AG20443 (cell line): Measurements from ENCODE around the gene TES.
A peak's percentile ranks its signal among the peaks of the same experiment; 100 is the strongest.

Experiments
- DNase-seq: peaks from one replicate; pipeline ENCODE4 v3.0.0; 2012; ENCODE audit warnings: low spot score, mixed read lengths

TES gene

GRCh38 chr7:116219834-116220233, 9.5 kb downstream of the TES start:
- DNase-seq: no peak

- no peak for DNase-seq
Measured at GRCh38 chr7:116222501-116222900, 12.2 kb downstream of the TES start.

GRCh38 chr7:116223588-116223987, 13.2 kb downstream of the TES start:
- DNase-seq: no peak

- DNase-seq: no peak
Measured at GRCh38 chr7:116224492-116225098, 14.3 kb downstream of the TES start.

DNA sequence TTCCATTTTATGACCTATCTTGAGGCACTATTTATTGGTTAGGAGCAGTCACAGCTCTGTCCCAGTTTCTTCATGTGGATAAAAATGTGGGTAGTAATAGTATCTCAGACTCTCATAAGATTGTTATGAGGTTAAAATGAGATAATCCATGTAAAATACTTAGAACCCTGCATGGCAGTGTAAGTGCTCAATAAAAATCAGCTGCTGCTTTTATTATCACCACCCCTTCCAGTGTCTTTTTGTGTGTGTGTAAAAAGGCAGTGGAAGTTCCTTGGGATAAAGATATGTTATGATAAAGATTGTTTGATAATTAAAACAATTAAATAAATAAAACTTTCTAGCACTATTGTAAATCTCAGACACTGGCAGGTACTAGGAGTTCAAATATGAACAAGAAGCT, 15.5 kb downstream of the TES start:
- no peak for DNase-seq

GRCh38 chr7:116226664-116227063, 16.3 kb downstream of the TES start:
- no peak for DNase-seq

GRCh38 chr7:116227678-116228239, 17.4 kb downstream of the TES start:
- DNase-seq: peak; percentile 57

DNA sequence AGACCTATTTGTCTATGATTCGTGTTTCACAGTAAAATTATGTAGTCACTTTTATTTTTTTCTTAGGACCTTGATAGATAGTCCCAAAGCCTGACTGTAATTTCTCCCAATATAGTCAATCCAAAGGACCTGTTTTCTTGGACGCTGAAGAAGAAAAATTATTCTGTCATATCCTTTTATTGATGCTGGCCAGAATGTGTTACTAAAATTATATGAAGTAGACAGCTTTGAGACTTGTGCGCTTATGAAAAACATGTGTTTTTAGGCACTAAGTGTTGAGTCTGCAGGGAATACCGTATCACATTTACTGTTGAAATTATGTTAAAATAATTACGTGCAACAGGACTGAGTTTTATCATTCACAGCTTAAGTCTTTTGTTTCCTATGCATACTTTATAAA, 17.9 kb downstream of the TES start:
- DNase-seq: no peak

GRCh38 chr7:116229366-116229765, 19.0 kb downstream of the TES start:
- DNase-seq: no peak

DNA sequence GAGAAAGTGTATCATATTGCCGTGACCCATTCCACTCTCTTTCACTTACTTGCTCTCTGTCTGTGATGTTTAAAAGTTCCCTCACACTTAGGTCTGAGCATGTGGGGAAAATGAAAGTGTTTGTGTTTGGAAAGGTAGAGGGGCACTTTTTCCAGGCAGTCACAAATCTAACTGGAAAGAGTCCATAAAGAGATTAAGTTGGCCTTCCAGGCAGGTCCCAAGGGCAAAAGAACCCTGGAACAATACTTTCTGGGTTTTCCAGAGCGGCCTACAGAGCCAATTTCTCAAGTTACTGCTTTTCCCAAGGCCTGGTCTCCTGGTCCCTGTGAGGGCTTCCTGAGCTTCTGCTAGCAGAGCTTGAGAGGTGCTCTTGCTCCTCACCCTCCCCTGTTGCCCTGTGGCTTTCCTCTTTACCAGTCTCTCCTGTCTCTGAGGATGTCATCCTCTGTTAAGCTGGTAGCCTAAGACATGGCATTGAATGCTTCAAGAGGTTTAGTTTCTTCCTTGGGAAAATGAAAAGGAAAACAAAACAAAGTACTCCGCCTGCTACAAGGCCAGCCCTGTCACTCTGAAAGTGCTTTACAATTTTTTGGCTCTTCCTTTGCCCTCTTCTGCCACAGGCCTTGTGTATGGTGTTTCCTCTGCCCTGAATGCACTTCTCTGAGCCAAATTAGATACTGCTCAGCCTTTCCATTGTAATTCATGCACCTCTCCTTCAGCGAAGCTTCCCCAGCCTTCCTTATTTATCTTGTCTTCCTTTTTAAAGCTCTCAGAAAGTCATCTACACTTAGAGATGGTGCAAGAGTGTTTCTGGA, 20.1 kb downstream of the TES start:
- DNase-seq: no peak

DNA sequence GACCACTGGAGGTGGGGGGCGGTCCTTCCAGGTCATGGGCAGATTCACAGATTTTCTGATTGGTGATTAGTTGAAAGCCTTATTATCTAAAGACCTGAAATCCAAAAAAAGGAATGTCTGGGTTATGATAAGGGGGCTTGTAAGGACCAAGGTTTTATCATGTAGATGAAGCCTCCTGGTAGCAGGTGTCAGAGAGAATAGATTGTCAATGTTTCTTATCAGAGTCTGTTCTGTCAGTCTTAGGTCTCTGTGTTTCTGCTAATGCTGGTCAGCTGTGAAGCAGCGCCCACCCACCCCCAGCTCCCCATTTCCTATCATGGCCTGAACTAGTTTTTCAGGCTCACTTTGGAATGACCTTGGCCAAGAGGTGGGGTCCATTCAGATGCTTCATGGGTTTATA, 21.2 kb downstream of the TES start:
- no peak for DNase-seq

GRCh38 chr7:116231949-116232348, 21.6 kb downstream of the TES start:
- no peak for DNase-seq

DNA sequence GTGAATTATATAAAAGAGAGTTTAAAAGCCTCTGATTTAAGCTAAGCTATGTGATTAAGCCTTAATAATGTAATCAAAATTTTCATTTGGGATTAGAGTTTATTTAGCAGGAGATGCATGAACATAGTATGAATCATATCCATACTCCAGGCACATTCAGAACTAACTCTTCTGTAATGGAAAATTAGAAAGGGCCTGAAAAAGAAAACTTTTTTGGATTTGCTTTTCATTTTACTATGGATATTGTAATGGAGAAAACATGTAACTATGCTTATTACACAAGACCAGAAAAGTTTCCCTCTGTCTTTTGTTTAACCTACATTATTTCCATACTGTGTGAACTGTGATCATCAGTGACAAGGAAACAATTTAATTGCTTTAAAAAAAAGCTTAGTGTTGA, 22.0 kb downstream of the TES start:
- DNase-seq: no peak

- DNase-seq: no peak
Measured at GRCh38 chr7:116232920-116233319, 22.6 kb downstream of the TES start.

DNA sequence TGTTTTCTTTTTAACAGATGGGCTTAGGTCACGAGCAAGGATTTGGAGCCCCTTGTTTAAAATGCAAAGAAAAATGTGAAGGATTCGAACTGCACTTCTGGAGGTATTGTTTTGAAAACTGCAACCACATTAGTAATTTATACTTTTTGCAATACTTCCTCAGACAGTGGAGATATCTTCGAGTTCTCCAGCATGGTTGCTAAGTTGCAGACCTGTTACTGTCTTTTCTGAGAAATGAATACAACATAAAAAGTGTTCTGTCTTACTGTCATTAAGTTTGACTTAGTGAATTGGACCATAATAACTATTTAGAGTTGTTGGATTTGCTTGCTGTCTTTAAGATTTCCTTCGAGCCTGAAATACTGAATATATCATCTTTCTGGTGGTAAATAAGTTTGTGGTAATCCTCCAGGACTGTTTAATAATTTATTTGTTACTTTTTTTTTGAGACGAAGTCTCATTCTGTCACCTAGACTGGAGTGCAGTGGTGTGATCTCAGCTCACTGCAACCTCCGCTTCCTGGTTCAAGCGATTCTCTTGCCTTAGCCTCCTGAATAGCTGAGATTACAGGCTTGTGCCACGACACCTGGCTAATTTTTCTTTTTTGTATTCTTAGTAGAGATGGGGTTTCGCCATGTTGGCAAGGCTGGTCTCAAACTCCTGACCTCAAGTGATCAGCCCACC, 24.3 kb downstream of the TES start:
- DNase-seq: no peak

DNA sequence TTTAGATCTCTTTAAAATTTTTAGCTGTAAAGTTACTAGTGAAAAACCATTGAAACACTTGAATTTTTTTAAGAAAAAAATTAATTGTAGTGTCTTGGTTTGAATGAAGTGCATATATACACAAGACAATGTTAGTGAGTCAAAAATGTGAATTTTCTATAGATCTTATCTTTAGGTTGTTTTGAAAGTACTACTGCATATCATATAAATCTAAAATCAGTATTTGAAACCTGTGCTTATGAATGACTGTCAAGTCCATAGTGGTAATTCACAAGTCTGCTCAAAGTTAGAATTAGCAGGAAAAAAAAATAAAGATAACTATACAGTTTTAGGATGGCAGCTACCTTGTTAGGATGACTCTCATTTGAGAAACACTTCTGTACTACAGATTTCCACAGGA, 25.0 kb downstream of the TES start:
- DNase-seq: no peak

- DNase-seq: peak; percentile 35
Measured at GRCh38 chr7:116236020-116236630, 25.8 kb downstream of the TES start.

GRCh38 chr7:116239020-116239419, 28.7 kb downstream of the TES start:
- no peak for DNase-seq

- DNase-seq: no peak
Measured at GRCh38 chr7:116239434-116239833, 29.1 kb downstream of the TES start.

DNA sequence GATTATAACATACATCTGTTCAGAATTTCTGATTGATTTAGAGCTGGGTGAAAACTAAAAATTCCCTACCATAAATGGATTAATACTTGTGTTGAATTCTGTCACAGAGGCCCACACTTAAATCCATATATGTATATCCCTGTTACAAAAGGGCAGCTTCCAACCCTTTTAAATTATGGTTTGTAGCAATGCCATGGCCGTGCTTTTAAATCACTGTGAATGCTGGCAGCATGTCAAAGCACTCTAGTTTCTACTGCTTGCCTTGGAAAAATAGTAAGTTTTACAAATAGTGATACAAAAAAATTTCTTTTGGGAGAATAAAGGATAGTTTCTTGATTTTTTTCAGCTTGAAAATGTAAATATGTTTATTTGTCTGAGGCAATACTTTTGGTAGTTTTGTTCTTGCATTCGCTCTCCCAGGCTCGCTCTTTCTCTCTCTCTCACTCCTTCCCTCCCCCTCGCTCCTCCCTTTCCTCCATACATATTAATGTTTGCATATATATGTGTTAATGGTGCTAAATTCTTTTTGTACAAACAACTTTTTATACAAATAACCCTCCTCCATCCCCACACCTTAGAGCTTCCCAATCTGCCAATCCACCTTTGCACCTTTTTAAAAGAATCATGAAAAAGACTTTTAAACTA, 29.8 kb downstream of the TES start:
- no peak for DNase-seq

DNA sequence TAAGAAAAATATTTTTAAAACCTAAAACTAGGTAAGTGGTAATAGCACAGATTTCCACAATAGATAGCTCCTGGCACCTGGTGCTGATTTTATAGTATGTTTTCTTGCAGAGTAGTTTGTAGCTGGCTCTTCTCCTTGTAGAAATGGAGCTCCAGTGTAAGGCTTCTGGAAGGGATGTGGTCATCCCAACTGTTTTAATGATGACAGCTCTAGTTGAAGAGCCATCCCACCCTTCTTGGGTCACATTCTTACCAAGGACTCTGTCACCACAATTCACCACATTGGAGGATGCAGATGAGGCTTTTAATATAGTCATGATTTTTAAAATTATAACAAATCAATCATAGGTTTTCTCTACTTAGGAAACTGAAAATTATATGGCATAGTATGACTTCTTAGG, 31.0 kb downstream of the TES start:
- no peak for DNase-seq

DNA sequence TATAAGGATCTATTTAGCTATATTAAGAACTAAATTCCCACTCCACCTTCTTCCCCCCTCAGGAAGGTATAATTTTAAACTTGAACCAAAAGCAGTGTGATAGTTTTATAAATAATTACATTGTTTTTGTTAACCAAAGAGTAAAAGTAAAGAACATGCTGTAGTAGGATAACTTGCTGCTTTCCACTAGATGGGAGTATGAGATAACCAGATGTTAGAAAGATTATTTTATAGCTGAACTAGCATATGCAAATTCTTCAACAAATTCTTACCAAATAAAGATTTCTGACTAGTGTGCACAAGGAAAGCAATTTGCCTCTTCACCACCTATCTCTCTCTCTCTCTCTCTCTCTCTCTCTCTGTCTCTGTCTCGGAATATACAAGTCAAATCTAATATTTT, 31.8 kb downstream of the TES start:
- no peak for DNase-seq
